Testis (tissue), 2 donors: ENCODE results near the gene C11orf98.

Experiments
- POLR2A ChIP-seq: fragments of 450-650 bp; IDR thresholded peaks from one replicate; pipeline ENCODE4 v1.6.1; 2017; ENCODE audit warnings: antibody characterized with exemption, mild to moderate bottlenecking, moderate library complexity
- TF ChIP-seq, protein P1 (sequence below), 3 experiments: fragments of 450-650 bp in 2 of 3; fragments of 200-600 bp in 1 of 3; sonication (generic) in 1 of 3; IDR thresholded peaks; one replicate each; pipeline ENCODE4 v1.5.1; 2016 to 2019; ENCODE audit warnings: antibody characterized with exemption in 3 of 3, mild to moderate bottlenecking in 2 of 3, moderate library complexity in 1 of 3

DNA sequence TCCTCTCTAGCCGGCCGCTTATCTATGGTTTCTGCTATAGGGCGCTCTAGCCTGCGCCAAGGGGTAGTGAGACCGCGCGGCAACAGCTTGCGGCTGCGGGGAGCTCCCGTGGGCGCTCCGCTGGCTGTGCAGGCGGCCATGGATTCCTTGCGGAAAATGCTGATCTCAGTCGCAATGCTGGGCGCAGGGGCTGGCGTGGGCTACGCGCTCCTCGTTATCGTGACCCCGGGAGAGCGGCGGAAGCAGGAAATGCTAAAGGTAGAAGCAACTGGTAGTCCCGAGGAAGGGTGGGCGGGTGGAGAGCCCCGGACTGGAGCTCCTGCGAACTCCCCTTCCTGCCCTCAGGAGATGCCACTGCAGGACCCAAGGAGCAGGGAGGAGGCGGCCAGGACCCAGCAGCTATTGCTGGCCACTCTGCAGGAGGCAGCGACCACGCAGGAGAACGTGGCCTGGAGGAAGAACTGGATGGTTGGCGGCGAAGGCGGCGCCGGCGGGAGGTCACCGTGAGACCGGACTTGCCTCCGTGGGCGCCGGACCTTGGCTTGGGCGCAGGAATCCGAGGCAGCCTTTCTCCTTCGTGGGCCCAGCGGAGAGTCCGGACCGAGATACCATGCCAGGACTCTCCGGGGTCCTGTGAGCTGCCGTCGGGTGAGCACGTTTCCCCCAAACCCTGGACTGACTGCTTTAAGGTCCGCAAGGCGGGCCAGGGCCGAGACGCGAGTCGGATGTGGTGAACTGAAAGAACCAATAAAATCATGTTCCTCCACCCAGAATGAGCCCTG, 6.8 kb upstream of the C11orf98 start, which contains the start of the genes LBHD1 and UQCC3:
- TF ChIP-seq, protein P1, sequence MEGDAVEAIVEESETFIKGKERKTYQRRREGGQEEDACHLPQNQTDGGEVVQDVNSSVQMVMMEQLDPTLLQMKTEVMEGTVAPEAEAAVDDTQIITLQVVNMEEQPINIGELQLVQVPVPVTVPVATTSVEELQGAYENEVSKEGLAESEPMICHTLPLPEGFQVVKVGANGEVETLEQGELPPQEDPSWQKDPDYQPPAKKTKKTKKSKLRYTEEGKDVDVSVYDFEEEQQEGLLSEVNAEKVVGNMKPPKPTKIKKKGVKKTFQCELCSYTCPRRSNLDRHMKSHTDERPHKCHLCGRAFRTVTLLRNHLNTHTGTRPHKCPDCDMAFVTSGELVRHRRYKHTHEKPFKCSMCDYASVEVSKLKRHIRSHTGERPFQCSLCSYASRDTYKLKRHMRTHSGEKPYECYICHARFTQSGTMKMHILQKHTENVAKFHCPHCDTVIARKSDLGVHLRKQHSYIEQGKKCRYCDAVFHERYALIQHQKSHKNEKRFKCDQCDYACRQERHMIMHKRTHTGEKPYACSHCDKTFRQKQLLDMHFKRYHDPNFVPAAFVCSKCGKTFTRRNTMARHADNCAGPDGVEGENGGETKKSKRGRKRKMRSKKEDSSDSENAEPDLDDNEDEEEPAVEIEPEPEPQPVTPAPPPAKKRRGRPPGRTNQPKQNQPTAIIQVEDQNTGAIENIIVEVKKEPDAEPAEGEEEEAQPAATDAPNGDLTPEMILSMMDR (IDR thresholded peaks at IDR 0.05) = peak in 1 of 3 experiments; percentile 24
- no peak for TF ChIP-seq POLR2A
